ENCODE results near the gene DCHS1. TPM values are rescaled to one million over a fixed set of nuclear protein-coding genes. Genes with fewer than 3 reads are reported as not detected.

The DCHS1 gene
- total RNA-seq, 1 experiment from 2014 or later, result 14.2 TPM

DNA sequence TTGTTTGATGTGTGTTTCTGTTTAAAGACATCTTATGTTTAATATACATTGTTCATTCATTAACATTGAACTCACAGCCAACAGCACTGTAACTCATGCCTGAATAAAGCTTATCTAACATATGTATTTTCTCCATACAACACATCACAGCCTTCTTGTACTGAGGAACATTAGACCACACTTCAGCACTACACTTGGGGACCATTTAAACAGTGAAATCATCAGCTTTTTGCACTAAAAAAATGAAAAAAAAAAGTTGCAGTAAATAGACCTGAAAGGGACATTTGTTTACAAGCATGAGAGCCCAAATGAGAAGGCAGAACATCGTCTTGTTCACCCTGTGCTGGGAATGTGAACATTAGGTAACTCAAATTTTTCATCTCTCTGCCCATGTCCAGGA, 21.1 kb downstream of the DCHS1 start:
- DNase-seq (ENCODE audit: low spot score), result no peak
- ChIA-PET CTCF (no interaction called here), POLR2A (interaction anchor here (0.6 kb wide), 1 partner anchor 15 kb away, joined by 3 read pairs; the partner anchor contains the start of gene TPP1)
- Mint-ChIP-seq H3K9me3 (no peaks in the 10 kb centered on the region), H3K27me3 (ENCODE audit: low read depth) (peaks cover 28% of the 10 kb centered on the region), H3K27ac (no peak overlapping the region), H3K4me3 (no peak overlapping the region), H3K4me1 (peaks cover 6% of the 10 kb centered on the region; the same call in 1 of the 2 replicates), H3K36me3 (no peaks in the 10 kb centered on the region)
- no peak for TF ChIP-seq ZSCAN18 (CRISPR knock-in tag; IDR thresholded peaks at IDR 0.05)
- no peak for TF ChIP-seq CREM (CRISPR knock-in tag; IDR thresholded peaks at IDR 0.05)
- TF ChIP-seq, protein P1, sequence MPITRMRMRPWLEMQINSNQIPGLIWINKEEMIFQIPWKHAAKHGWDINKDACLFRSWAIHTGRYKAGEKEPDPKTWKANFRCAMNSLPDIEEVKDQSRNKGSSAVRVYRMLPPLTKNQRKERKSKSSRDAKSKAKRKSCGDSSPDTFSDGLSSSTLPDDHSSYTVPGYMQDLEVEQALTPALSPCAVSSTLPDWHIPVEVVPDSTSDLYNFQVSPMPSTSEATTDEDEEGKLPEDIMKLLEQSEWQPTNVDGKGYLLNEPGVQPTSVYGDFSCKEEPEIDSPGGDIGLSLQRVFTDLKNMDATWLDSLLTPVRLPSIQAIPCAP (CRISPR knock-in tag; IDR thresholded peaks at IDR 0.05), result no peak
- TF ChIP-seq, protein P2, sequence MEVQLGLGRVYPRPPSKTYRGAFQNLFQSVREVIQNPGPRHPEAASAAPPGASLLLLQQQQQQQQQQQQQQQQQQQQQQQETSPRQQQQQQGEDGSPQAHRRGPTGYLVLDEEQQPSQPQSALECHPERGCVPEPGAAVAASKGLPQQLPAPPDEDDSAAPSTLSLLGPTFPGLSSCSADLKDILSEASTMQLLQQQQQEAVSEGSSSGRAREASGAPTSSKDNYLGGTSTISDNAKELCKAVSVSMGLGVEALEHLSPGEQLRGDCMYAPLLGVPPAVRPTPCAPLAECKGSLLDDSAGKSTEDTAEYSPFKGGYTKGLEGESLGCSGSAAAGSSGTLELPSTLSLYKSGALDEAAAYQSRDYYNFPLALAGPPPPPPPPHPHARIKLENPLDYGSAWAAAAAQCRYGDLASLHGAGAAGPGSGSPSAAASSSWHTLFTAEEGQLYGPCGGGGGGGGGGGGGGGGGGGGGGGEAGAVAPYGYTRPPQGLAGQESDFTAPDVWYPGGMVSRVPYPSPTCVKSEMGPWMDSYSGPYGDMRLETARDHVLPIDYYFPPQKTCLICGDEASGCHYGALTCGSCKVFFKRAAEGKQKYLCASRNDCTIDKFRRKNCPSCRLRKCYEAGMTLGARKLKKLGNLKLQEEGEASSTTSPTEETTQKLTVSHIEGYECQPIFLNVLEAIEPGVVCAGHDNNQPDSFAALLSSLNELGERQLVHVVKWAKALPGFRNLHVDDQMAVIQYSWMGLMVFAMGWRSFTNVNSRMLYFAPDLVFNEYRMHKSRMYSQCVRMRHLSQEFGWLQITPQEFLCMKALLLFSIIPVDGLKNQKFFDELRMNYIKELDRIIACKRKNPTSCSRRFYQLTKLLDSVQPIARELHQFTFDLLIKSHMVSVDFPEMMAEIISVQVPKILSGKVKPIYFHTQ (CRISPR knock-in tag; IDR thresholded peaks at IDR 0.05), result no peak
- no peak for TF ChIP-seq TP53 (CRISPR knock-in tag; IDR thresholded peaks at IDR 0.05)
- no peak for ATAC-seq

GRCh38 chr11:6633422-6634408, 21.9 kb downstream of the DCHS1 start:
- CTCF ChIA-PET, result no interaction called here
- peaks cover 8% of the 10 kb centered on the region; the same call in 1 of the 2 replicates for H3K4me1 Mint-ChIP-seq
- TF ChIP-seq NR1H2 (CRISPR knock-in tag; IDR thresholded peaks at IDR 0.05) (no peak), SMAD4 (CRISPR knock-in tag; IDR thresholded peaks at IDR 0.05) (no peak), OVOL2 (CRISPR knock-in tag; IDR thresholded peaks at IDR 0.05; ENCODE audit: borderline replicate concordance) (no peak), NFATC4 (CRISPR knock-in tag; IDR thresholded peaks at IDR 0.05) (no peak), ZNF317 (CRISPR knock-in tag; IDR thresholded peaks at IDR 0.05; ENCODE audit: borderline replicate concordance, low read depth) (no peak)
- no peak overlapping the region for H3K27ac Mint-ChIP-seq
- H3K27me3 Mint-ChIP-seq (ENCODE audit: low read depth), result peaks cover 36% of the 10 kb centered on the region
- DNase-seq (ENCODE audit: low spot score) (no peak), ATAC-seq (no peak)
- H3K9me3 Mint-ChIP-seq, result no peaks in the 10 kb centered on the region
- no peak overlapping the region for H3K4me3 Mint-ChIP-seq
- no peaks in the 10 kb centered on the region for H3K36me3 Mint-ChIP-seq
- POLR2A ChIA-PET, result no interaction called here

GRCh38 chr11:6632116-6633073, 23.2 kb downstream of the DCHS1 start:
- no peaks in the 10 kb centered on the region for H3K9me3 Mint-ChIP-seq
- TF ChIP-seq ATF3 (CRISPR knock-in tag; conservative IDR thresholded peaks at IDR 0.05) (no peak), OVOL2 (CRISPR knock-in tag; IDR thresholded peaks at IDR 0.05; ENCODE audit: borderline replicate concordance) (no peak), NFYB (CRISPR knock-in tag; conservative IDR thresholded peaks at IDR 0.05; ENCODE audit: low read depth) (no peak), NR3C1 (CRISPR knock-in tag; conservative IDR thresholded peaks at IDR 0.05; ENCODE audit: low read depth) (no peak), ZNF138 (CRISPR knock-in tag; conservative IDR thresholded peaks at IDR 0.05) (no peak), ATF2 (CRISPR knock-in tag; IDR thresholded peaks at IDR 0.05; ENCODE audit: borderline replicate concordance, low read depth) (no peak)
- TF ChIP-seq, protein P3, sequence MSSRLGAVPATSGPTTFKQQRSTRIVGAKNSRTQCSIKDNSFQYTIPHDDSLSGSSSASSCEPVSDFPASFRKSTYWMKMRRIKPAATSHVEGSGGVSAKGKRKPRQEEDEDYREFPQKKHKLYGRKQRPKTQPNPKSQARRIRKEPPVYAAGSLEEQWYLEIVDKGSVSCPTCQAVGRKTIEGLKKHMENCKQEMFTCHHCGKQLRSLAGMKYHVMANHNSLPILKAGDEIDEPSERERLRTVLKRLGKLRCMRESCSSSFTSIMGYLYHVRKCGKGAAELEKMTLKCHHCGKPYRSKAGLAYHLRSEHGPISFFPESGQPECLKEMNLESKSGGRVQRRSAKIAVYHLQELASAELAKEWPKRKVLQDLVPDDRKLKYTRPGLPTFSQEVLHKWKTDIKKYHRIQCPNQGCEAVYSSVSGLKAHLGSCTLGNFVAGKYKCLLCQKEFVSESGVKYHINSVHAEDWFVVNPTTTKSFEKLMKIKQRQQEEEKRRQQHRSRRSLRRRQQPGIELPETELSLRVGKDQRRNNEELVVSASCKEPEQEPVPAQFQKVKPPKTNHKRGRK (CRISPR knock-in tag; IDR thresholded peaks at IDR 0.05; ENCODE audit: borderline replicate concordance), result no peak

More at GRCh38 chr11:6632116-6633073, 23.2 kb downstream of the DCHS1 start:
- CTCF ChIA-PET, result interaction anchor here (2.3 kb wide), 1 partner anchor 101 kb away, joined by 6 read pairs; no protein-coding TSS in a partner anchor
- POLR2A ChIA-PET, result no interaction called here
- no peaks in the 10 kb centered on the region for H3K36me3 Mint-ChIP-seq
- peaks cover 8% of the 10 kb centered on the region; the same call in 1 of the 2 replicates for H3K4me1 Mint-ChIP-seq
- H3K27ac Mint-ChIP-seq, result no peak overlapping the region
- ATAC-seq (no peak), DNase-seq (ENCODE audit: low spot score) (no peak)
- H3K27me3 Mint-ChIP-seq (ENCODE audit: low read depth), result peaks cover 41% of the 10 kb centered on the region
- H3K4me3 Mint-ChIP-seq, result no peak overlapping the region
